ENCODE data around the gene RXFP3. TPM values are rescaled to one million over a fixed set of nuclear protein-coding genes. Genes with fewer than 3 reads are reported as not detected.

Gene RXFP3
- total and polyA plus RNA-seq, 2 of the 8 experiments (the other 6 are each of a cell fraction or from before 2014, with no cell fraction given), result 0.15 TPM; not detected in 1

- POLR2A ChIA-PET (ENCODE audit: partially characterized antibody), result no interaction called here
- Histone ChIP-seq H3K14ac (ENCODE audit: insufficient read length) (no peak overlapping the region), H3K36me3 (ENCODE audit: control insufficient read depth in 2 of 4, insufficient read depth in 4 of 4, low read length in 3 of 4) (no peaks in the 10 kb centered on the region), H3K27ac (ENCODE audit: low read depth, low read length) (no peak overlapping the region), H2BK15ac (ENCODE audit: low read length) (no peak overlapping the region), H2AFZ (ENCODE audit: low read length) (no peak overlapping the region), H2BK120ac (replicated peaks; ENCODE audit: low read depth, low read length) (peak overlapping the region; percentile 40), H3K9me3 (ENCODE audit: insufficient read depth in 2 of 2, low read depth in 1 of 2, low read length in 1 of 2) (no peaks in the 10 kb centered on the region), H4K8ac (ENCODE audit: extremely low read depth, insufficient read depth, low read length) (no peak overlapping the region), H3K18ac (ENCODE audit: extremely low read depth, low read length) (peak overlapping the region; percentile 53; the same call in 1 of the 2 replicates), H3K79me1 (ENCODE audit: low read depth, low read length) (no peaks in the 10 kb centered on the region), H2BK5ac (ENCODE audit: low read depth, low read length) (0 out of 2 replicates have a peak overlapping the region, but pooled peaks have one; percentile 21), H3K27me3 (replicated peaks in 1 of 4; ENCODE audit: control insufficient read depth in 3 of 4, extremely low read depth in 1 of 4, insufficient read depth in 3 of 4, low read length in 3 of 4) (no peaks in the 10 kb centered on the region), H4K20me1 (replicated peaks in 1 of 2; ENCODE audit: control insufficient read depth in 1 of 2, insufficient read depth in 2 of 2, low read length in 2 of 2) (no peaks in the 10 kb centered on the region), H4K91ac (replicated peaks; ENCODE audit: insufficient read length, low read length) (peak overlapping the region; percentile 34), H3K23ac (ENCODE audit: insufficient read length) (no peak overlapping the region), H2BK20ac (ENCODE audit: low read length) (no peak overlapping the region; the same call in none of the 2 replicates), H4K5ac (ENCODE audit: insufficient read length, low read depth, low read length) (no peak overlapping the region), H3K23me2 (ENCODE audit: low read depth, low read length) (no peaks in the 10 kb centered on the region), H2BK12ac (ENCODE audit: low read depth, low read length) (peak overlapping the region; percentile 32; the same call in 1 of the 2 replicates), H3K4me1 (replicated peaks in 1 of 4; ENCODE audit: control insufficient read depth in 3 of 4, insufficient read depth in 4 of 4, low read length in 3 of 4) (peaks cover 2 to 15% (median 10%) of the 10 kb centered on the region in 4 experiments; a peak in 5 of 7 replicates), H3K56ac (replicated peaks; ENCODE audit: insufficient read length, low read depth, low read length) (no peak overlapping the region), H3K4me2 (ENCODE audit: insufficient read depth in 1 of 2, low read depth in 2 of 2, low read length in 2 of 2) (0 out of 4 replicates have a peak overlapping the region, but pooled peaks of 1 of the 2 experiments have one; percentile 8), H3K4ac (replicated peaks; ENCODE audit: insufficient read length, low read depth, low read length) (no peak overlapping the region), H3K9ac (replicated peaks in 1 of 4; ENCODE audit: extremely low read depth in 1 of 4, low read depth in 3 of 4, low read length in 3 of 4) (no peak overlapping the region), H2AK5ac (ENCODE audit: low read depth, low read length) (no peak overlapping the region), H3K79me2 (ENCODE audit: control insufficient read depth in 1 of 2, insufficient read depth in 2 of 2, low read length in 2 of 2) (no peaks in the 10 kb centered on the region), H3K4me3 (ENCODE audit: extremely low read depth in 1 of 4, insufficient read depth in 2 of 4, low read depth in 3 of 4, low read length in 4 of 4) (no peak overlapping the region)
- CTCF ChIA-PET (ENCODE audit: partially characterized antibody), result interaction anchor here (2.5 kb wide), 1 partner anchor 342 kb away, joined by 10 read pairs; no protein-coding TSS in a partner anchor
- FAIRE-seq, result no peak
- WGBS, 2 experiments (ENCODE audit: extremely low coverage in 1 of 2, insufficient coverage in 1 of 2, insufficient read length in 1 of 2, insufficient replicate concordance in 2 of 2, low coverage in 1 of 2, low lambda C conversion rate in 2 of 2, missing lambda C conversion rate in 1 of 2), result 92% methylated on average over 6 of the region's 6 CpGs; no CpG with 5 or more reads in 1 of the 2 experiments
- DNase-seq (ENCODE audit: low read depth in 1 of 2, low spot score in 2 of 2), result no peak
- no peak for TF ChIP-seq CBX5 (IDR thresholded peaks at IDR 0.05; ENCODE audit: low read depth, low read length)
- no peak for TF ChIP-seq CBX8 (IDR thresholded peaks at IDR 0.05; ENCODE audit: borderline replicate concordance, low read depth, low read length)
- no peak for TF ChIP-seq ZNF274 (IDR thresholded peaks at IDR 0.05; ENCODE audit: borderline replicate concordance, extremely low read depth, low read length)
- no peak for TF ChIP-seq ATF2 (IDR thresholded peaks at IDR 0.05; ENCODE audit: low read length)
- no peak for TF ChIP-seq USF2 (IDR thresholded peaks at IDR 0.05; ENCODE audit: low read length)
- TF ChIP-seq KDM1A (IDR thresholded peaks at IDR 0.05; ENCODE audit: borderline replicate concordance, low read length), result no peak
- no peak for TF ChIP-seq YY1 (IDR thresholded peaks at IDR 0.05; ENCODE audit: low read depth, low read length)
- no peak for TF ChIP-seq KDM5A (IDR thresholded peaks at IDR 0.05; ENCODE audit: low read length)
- TF ChIP-seq GABPA (IDR thresholded peaks at IDR 0.05; ENCODE audit: borderline replicate concordance, insufficient read depth, low read length), result no peak
Measured at GRCh38 chr5:33929925-33930690, 6.1 kb upstream of the RXFP3 start.
